Suppressor macrophage (primary cell): ENCODE measurements around the gene RAB3IP.
"Not testable (repeated sequence)": the region's sequence is repeated elsewhere in the genome, so short reads cannot be mapped to it uniquely, and the experiment has no call there.

Source experiments
- DNase-seq, 4 experiments: peaks; one replicate each; pipeline ENCODE4 v3.0.0-alpha.2; 2020 to 2022

Gene RAB3IP

GRCh38 chr12:69756088-69756755, 17.6 kb downstream of the RAB3IP start:
- DNase-seq = no peak

DNA sequence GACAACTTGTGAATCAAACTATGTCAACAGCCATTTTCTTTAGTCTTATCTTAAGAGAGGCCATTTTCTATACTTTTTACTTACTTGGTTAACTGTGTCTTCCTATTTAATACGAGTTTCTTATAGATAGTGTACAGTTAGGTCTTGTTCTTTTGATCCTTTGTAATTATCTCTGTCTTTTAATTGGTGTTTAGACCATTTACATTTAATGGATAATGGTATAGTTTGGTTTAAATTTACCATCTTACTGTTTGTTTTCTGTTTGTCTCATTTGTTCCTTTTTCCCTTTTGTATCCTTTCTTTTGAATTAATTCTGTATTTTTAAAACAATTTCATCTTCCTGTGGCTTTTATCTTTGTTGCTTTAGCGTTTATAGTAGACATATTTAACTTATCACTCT, 19.4 kb downstream of the RAB3IP start:
- DNase-seq = no peak

DNA sequence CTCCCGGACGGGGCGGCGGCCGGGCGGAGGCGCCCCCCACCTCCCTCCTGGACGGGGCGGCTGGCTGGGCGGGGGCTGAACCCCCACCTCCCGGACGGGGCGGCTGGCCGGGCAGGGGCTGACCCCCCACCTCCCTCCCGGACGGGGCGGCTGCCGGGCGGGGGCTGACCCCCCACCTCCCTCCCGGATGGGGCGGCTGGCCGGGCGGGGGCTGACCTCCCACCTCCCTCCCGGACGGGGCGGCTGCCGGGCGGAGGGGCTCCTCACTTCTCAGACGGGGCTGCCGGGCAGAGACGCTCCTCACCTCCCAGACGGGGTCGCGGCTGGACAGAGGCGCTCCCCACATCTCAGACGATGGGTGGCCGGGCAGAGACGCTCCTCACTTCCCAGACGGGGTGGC, 20.9 kb downstream of the RAB3IP start:
- DNase-seq = not testable (repeated sequence)

GRCh38 chr12:69765515-69765914, 26.9 kb downstream of the RAB3IP start:
- no peak for DNase-seq

GRCh38 chr12:69766260-69766659, 27.6 kb downstream of the RAB3IP start:
- no peak for DNase-seq

DNA sequence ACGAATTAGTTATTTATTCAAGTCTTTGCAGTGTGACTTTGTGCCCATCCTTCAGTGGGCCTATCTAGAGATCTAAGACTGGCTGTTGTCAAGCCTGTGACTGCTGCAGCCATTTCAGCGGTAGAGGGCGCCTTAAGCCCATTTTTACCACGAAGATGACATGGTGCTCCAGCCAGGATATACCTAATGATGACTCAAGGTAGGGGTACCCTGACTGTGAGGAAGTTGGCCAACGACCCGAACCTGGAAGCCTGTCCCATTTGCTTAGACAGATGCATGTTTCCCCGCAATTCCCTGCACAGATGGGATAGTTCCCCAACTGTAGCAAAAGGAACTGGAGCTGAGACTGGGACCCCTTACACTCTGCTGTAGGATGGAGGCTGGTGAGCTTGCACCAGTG, 41.3 kb downstream of the RAB3IP start:
- DNase-seq = peak in 1 of 4 experiments; percentile 3

DNA sequence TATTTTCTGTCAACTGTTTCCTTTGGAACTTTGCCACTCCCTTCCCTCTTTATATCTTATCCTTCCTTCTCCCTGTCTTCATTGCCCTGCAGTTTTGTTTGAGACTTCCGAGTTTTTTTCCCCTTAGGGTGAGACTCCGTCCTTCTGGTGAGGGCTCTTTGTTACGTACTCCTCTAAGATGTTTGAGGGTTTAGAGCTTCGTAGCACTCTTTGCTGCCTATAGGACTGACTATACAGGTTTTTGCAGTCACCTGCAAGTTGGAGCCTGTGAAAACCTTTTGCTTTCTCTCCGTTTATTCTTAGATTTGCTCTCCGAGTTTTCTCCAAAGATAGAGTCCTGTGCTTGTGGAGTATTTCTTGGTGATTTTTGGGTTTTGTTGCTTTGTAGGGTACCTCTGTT, 44.7 kb downstream of the RAB3IP start:
- no peak for DNase-seq

DNA sequence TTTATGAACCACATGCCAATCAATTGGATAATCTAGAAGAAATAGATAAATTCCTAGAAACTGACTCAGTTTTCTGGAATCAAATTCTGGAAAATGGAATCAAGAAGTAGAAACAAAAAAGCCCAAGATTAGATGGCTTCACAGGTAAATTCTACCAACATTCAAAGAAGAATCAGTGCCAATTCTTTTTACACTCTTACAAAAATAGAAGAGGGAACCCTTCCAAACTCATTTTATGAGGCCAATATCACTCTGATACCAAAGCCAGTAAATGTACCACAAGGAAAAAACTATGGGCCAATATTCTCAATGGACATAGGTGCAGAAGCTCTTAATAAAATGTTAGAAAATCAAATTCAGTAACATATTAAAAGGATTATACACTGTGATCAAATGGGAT, 50.7 kb downstream of the RAB3IP start:
- DNase-seq = no peak

- DNase-seq = no peak
Measured at GRCh38 chr12:69792533-69792932, 53.9 kb downstream of the RAB3IP start.

- not testable (repeated sequence) for DNase-seq
Measured at GRCh38 chr12:69807101-69807897, 68.6 kb downstream of the RAB3IP start.

GRCh38 chr12:69810870-69811498, 72.3 kb downstream of the RAB3IP start:
- no peak for DNase-seq

DNA sequence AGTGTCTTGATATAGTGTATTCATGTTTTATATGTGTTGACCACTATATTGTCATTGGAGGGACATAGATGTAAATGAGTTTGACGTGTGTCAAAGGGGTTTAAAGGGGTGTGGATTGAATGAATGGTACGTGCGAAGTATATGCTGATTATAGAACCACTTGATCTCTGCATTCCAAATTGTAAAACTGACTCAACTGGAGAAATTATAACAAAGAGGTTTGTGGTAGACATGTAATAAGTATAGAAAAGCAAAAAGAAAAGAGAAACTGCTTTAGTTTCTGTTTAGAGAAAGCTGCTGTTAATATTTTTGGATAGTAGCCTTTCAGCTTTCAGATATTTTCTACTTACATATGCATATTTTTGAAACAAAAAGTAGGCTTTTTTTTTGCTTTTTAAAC, 77.4 kb downstream of the RAB3IP start:
- DNase-seq = no peak

DNA sequence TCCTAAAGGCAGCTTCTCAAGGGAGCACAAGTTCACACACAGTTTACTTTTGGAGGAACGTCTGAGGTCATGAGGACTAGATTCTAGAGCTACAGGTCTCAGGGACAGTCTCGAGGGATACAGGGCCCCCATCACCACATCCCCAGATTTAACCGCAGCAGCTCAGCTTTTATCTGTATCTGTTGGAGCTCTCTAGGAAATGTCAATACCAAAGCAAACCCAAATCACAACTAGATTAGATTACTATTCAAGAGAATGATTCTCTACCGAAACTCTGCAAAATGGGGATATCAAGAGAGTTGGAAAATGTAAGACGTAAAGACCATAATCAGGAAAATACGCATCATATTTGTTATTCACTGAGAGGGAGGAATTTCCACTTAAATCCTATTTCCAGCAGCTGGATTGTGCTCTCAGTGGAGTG, 82.4 kb downstream of the RAB3IP start:
- no peak for DNase-seq

DNA sequence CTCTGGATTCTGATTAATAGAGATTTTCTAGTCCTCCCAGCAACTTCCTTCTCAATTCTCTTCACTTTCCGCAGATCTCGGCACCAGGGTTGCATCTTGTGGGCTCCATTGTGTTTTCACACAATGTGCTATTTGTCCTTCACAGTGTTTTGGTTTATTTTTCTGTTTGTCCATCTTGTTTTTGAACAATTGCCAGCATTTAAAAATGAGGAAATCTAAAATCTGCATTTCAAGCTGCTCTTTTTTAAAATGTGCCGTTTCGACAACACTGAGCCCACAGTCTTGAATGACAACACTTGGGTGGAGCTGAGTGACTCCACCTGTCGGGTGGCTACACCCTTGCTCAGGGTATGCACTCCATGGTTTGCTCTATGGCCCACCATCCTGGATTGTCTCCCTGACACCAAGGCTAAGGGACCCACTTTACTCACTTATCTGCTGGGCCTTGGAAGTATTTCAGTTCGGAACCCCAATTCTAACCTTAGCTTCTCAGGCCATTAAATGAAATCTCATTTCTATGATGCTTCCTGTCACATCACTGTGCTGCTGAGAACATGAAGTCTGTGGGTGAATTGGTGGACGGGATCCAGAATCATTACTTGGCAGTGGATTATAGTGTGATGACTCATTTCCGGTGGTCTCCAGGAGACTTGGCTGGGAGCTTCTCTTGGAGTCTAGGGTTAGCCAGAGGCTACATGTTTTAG, 82.9 kb downstream of the RAB3IP start:
- no peak for DNase-seq

DNA sequence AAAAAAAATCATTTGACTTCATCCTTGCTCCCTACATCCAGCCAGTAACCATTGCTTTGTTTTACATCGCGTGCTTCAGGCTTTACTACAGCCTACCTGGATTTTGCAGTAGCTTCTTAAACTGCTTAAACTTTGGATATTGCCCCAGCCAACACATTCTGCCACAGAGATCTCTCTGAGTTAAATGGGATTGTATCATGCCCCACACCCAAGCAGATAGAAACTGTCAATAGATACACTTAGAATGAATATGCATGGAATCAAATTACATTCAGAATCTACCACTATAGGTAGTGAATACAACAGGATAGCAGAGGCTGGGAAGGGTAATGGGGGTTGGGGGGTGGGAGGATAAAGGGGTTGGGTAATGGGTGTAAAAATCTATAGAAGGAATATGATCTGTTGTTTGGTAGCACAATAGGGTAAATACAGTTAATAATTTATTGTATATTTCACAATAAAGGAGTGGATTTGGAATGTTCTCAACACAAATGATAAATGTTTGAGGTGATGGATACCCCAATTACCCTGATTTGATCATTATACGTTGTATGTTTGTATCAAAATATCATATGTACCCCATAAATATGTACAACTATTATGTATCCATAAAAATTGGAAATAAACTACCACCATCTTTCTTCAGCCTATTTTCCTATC, 83.7 kb downstream of the RAB3IP start:
- no peak for DNase-seq

- DNase-seq = no peak
Measured at GRCh38 chr12:69824028-69824427, 85.4 kb downstream of the RAB3IP start.

- DNase-seq = no peak
Measured at GRCh38 chr12:69824966-69825560, 86.4 kb downstream of the RAB3IP start, which contains the start of gene MYRFL. Gene MYRFL, plus strand, starts transcription at chr12:69825227. Its CDS starts 291 bp downstream, at chr12:69825518.

- DNase-seq = no peak
Measured at GRCh38 chr12:69828897-69829296, 90.2 kb downstream of the RAB3IP start.

DNA sequence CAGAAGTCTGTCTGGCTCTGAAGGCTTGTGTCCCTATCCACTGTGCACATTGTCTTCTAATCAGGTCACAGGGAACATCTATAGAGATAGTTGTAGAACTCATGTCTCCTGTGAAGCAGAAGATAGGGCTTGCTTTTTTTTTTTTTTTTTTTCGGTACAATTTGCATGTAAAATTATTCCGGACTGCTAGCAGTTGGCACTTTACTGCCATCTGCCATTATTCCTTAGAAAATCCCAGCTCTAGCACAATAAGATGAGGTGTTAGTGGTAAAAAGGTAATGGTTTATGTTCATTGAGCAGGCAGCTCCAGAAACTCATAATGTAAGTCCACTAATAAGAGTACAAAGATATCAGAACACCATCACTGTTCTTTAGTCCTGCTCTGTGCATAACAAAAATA, 95.0 kb downstream of the RAB3IP start:
- no peak for DNase-seq

DNA sequence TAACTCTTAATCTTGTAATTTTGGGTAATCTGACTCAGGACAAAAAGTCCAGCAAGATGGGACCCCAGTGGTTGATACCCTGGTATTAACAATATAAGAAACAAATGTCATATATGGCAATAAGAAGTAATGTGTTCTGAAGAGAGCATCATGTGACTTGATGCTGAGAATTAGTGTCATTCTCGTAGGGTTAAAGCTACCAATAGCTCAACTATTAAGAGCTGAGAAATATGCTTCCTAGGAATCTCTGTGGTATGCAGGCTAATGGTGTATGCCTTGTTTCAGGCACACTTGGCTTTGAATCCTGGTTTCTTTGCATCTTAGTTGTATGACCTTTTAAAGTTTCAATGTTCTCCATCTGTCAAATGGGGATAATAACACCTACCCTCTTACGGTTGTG, 95.5 kb downstream of the RAB3IP start:
- no peak for DNase-seq

DNA sequence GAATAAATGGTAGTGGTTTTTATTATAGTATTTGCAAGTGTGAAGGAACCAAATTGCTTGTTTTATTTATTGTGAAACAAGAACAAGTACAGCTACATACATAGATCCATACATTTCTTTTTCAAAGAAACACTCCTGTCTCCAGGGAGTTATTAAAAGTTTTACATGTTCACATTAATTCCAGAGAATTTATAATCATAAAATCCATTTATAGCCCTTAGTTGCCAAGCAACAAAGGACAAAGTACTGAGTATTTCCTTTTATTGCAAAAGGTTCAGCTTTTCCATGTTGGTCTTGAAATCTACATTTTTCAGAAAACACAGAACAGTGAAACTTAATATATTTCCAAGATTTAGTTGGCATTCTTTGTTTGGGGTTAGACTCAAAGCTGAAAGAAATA, 95.9 kb downstream of the RAB3IP start:
- no peak for DNase-seq

DNA sequence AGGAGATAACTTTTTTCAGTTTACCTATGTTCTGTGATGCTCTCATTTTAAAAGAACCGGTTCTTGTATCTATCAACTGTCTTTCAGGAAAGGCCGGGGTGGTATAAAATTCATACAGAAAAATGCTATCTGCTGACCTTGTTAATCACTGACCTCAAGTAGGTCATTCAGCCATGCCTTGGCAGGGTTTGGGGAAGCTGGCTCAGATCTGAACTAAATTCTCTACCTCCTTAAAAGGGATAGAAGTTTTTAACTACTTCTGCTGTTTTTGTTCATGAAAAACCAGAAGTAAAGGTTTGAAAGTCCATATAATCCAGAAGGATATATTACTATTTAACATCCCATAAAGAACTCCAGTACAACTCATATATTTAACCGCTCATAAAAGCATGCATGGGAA, 96.4 kb downstream of the RAB3IP start:
- DNase-seq = peak in 1 of 4 experiments; percentile 72
